Mesothelial cell of epicardium (in vitro differentiated cells): ENCODE data around the gene TRAF3IP1. TPM values are rescaled to one million over a fixed set of nuclear protein-coding genes. Genes with fewer than 3 reads are reported as not detected.

Source experiments
- DNase-seq, 2 experiments: peaks; one replicate each; pipeline ENCODE4 v3.0.0; 2021; ENCODE audit warnings: low spot score in 2 of 2; ENCODE audit not compliant: unreplicated experiment in 2 of 2
- H3K27ac Mint-ChIP-seq: 2 replicates; pipeline ENCODE4 v1.8.0; 2021; ENCODE audit warnings: mixed read lengths
- H3K27me3 Mint-ChIP-seq: 2 replicates; pipeline ENCODE4 v1.8.0; 2021; ENCODE audit warnings: low read depth, mixed read lengths
- H3K36me3 Mint-ChIP-seq: 2 replicates; pipeline ENCODE4 v1.8.0; 2021; ENCODE audit warnings: mixed read lengths
- H3K4me1 Mint-ChIP-seq: 2 replicates; pipeline ENCODE4 v1.8.0; 2021; ENCODE audit warnings: mixed read lengths
- H3K4me3 Mint-ChIP-seq: 2 replicates; pipeline ENCODE4 v1.8.0; 2021; ENCODE audit warnings: mild to moderate bottlenecking, moderate library complexity, mixed read lengths
- H3K9me3 Mint-ChIP-seq: 2 replicates; pipeline ENCODE4 v1.8.0; 2021; ENCODE audit warnings: mixed read lengths
- total RNA-seq: library from RNA; stranded (reverse); gene quantifications from 3 replicates; pipeline ENCODE4 v1.2.1, GENCODE V29; 2021
- TF ChIP-seq, protein P1 (sequence below): fragments of 200-600 bp; sonication (generic); IDR thresholded peaks from one replicate; pipeline ENCODE4 v1.5.0; 2021; ENCODE audit warnings: antibody characterized with exemption; ENCODE audit not compliant: unreplicated experiment

TRAF3IP1 gene
- total RNA-seq, 1 donor from 2014 or later, result 17.5 TPM

GRCh38 chr2:238313289-238313990 lies 6.9 kb upstream of the TRAF3IP1 start:
- Mint-ChIP-seq H3K4me1 (no peaks in the 10 kb centered on the region), H3K27me3 (peaks cover 8% of the 10 kb centered on the region), H3K4me3 (no peak overlapping the region), H3K27ac (no peak overlapping the region), H3K9me3 (peaks cover 6% of the 10 kb centered on the region), H3K36me3 (no peaks in the 10 kb centered on the region)
- TF ChIP-seq, protein P1, sequence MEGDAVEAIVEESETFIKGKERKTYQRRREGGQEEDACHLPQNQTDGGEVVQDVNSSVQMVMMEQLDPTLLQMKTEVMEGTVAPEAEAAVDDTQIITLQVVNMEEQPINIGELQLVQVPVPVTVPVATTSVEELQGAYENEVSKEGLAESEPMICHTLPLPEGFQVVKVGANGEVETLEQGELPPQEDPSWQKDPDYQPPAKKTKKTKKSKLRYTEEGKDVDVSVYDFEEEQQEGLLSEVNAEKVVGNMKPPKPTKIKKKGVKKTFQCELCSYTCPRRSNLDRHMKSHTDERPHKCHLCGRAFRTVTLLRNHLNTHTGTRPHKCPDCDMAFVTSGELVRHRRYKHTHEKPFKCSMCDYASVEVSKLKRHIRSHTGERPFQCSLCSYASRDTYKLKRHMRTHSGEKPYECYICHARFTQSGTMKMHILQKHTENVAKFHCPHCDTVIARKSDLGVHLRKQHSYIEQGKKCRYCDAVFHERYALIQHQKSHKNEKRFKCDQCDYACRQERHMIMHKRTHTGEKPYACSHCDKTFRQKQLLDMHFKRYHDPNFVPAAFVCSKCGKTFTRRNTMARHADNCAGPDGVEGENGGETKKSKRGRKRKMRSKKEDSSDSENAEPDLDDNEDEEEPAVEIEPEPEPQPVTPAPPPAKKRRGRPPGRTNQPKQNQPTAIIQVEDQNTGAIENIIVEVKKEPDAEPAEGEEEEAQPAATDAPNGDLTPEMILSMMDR, result no peak
- DNase-seq, result no peak

DNA sequence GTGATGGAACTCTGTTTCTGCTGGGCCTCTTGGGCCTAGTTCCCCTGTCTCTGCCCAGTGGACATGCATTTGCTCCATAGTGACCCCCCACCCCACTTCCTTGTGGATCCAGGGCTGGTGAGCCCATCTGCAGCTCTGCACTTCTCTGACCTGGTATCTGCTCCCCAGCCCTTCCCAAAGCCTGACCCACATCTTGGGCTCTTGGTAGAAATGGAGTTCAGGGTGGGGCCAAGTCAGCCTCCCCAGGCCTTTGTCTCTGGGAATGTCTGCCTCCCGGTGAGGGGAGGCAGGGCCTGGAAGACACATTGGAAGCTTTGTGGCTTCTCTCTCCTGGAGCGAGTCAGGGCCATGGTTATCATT lies 6.3 kb upstream of the TRAF3IP1 start:
- Mint-ChIP-seq H3K4me3 (no peak overlapping the region), H3K27ac (no peak overlapping the region), H3K4me1 (no peaks in the 10 kb centered on the region), H3K27me3 (peaks cover 8% of the 10 kb centered on the region), H3K9me3 (peaks cover 6% of the 10 kb centered on the region), H3K36me3 (no peaks in the 10 kb centered on the region)
- TF ChIP-seq, protein P1, result no peak
- DNase-seq, result no peak

- Mint-ChIP-seq H3K27me3 (peaks cover 8% of the 10 kb centered on the region), H3K4me3 (no peak overlapping the region), H3K27ac (no peak overlapping the region), H3K4me1 (peaks cover under 1% of the 10 kb centered on the region), H3K9me3 (peaks cover 6% of the 10 kb centered on the region), H3K36me3 (no peaks in the 10 kb centered on the region)
- DNase-seq, result no peak
- TF ChIP-seq, protein P1, result no peak
Observed at GRCh38 chr2:238314576-238314975, 5.7 kb upstream of the TRAF3IP1 start.

DNA sequence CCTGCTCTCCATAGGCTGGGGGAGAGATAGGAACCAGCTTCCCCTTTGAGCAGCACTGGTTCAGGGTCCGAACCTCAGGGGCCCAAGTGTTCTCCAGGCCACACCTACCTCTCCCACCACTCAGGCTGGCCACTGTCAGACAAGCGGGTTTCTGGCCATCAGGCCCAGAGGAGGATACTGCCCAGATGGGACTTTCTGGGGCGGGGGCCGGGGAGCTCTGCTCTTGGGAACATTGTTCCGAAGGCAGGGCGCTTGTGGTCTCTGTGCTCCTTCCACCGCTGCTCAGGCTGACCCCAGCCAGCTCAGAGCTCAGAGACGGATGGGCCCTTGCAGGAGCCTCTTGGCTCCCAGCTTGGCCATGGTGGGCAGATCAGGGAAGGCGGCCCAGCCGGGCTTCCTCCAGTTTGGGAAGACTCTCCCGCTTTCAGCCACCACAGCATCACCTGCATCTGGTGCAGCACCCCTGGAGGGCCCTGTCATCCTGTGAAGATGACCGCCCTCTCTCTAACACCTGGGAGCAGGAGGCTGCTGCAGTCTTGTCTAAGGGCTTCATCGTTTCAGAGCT lies 5.2 kb upstream of the TRAF3IP1 start:
- TF ChIP-seq, protein P1, result no peak
- peaks cover 3% of the 10 kb centered on the region for H3K4me1 Mint-ChIP-seq
- no peak overlapping the region for H3K27ac Mint-ChIP-seq
- no peak overlapping the region for H3K4me3 Mint-ChIP-seq
- no peaks in the 10 kb centered on the region for H3K36me3 Mint-ChIP-seq
- H3K27me3 Mint-ChIP-seq, result peaks cover 8% of the 10 kb centered on the region
- no peak for DNase-seq
- H3K9me3 Mint-ChIP-seq, result peaks cover 6% of the 10 kb centered on the region

- TF ChIP-seq, protein P1, result no peak
- Mint-ChIP-seq H3K4me3 (peak overlapping the region; percentile 79), H3K27ac (peak overlapping the region; percentile 72), H3K9me3 (peaks cover 6% of the 10 kb centered on the region), H3K36me3 (peaks cover 13% of the 10 kb centered on the region), H3K4me1 (peaks cover 13% of the 10 kb centered on the region), H3K27me3 (peaks cover 8% of the 10 kb centered on the region)
- DNase-seq, result peak in 1 of 2 experiments; percentile 43
Observed at GRCh38 chr2:238320648-238321281, 447 bp downstream of the TRAF3IP1 start.
